Spleen (tissue), 7 donors: Measurements from ENCODE around the gene TMEM132C.

ENCODE experiments used
- CTCF ChIP-seq, 11 experiments: fragments of 200-600 bp in 7 of 11; fragments of 450-650 bp in 4 of 11; sonication (generic) in 4 of 11; IDR thresholded peaks in 8 of 11; conservative IDR thresholded peaks in 3 of 11; 1 replicate in 7 of 11; 2 replicates in 4 of 11; pipeline versions ENCODE4 v1.4.0 to v1.8.0; 2016 to 2021; ENCODE audit warnings: antibody characterized with exemption in 11 of 11, inconsistent platforms in 4 of 11, mild to moderate bottlenecking in 1 of 11
- POLR2A ChIP-seq, 3 donors: fragments of 450-650 bp; IDR thresholded peaks; one replicate each; pipeline ENCODE4 v1.5.1; 2017; ENCODE audit warnings: antibody characterized with exemption in 3 of 3, mild to moderate bottlenecking in 1 of 3
- donor health status: DM: no; HTN: no; CAD: no; lungs with moderate emphysema.
- donor health status: DM: no; HTN: no; CAD: no.
- donor health status: DM: no; HTN: no; CAD: no.

DNA sequence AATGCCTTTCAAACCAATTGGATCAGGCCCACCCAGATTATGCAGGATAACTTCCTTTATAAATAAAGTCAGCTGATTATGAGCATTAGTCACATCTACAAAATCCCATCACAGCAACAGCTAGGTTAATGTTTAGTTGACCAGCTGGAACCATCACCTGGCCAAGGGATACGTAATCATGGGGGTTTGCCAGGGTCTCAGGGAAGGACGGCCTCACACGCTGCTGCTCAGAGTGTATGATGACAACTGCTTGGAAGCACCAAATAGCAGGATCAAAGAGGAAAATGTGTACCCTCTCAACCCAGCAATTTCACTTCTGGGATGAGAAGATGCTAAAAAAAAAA, 394.2 kb downstream of the TMEM132C start:
- TF ChIP-seq POLR2A (IDR thresholded peaks at IDR 0.05) (no peak), CTCF (IDR thresholded peaks at IDR 0.05 in 8 of 11, conservative IDR thresholded peaks at IDR 0.05 in 3 of 11) (no peak)
